ENCODE data around the gene PDE11A. TPM values are rescaled to one million over a fixed set of nuclear protein-coding genes. Genes with fewer than 3 reads are reported as not detected.

Gene PDE11A
- total RNA-seq, 1 donor = under 0.01 TPM

DNA sequence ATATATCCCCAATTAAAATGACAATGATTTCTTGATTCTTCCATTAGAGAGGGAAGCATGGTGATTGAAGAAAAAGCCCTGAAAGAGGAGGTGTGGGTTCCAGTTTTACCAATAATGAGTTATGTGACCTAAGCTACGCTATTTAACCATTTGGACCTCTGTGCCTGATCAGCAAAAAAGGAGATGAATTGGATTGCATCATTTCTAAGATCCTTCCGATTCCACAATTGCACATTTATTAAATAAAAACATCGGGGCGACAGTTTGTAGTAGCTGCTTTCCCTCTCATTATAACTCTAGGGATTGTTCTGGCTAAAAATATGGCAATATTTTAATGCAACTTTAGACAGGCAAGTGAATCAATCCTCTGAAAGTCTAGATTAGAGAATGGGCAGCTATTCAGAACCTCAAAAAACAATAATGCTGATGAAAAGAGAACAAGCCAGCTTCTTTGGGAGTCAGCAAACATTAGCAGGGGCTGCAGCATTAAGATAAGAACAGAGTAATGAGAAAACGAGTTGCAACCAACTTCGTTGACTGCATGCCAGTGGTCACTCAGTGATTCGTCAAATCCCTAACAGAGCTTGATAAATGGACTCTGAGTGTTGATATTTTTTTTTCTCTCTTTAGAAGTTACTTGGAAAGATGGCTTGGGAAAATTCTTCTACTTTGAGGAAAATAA lies 378.8 kb downstream of the PDE11A start:
- DNase-seq (ENCODE audit: low read depth) = no peak
- TF ChIP-seq CTCF (IDR thresholded peaks at IDR 0.05; ENCODE audit: insufficient read depth, low read depth, low read length) = no peak
- no peak overlapping the region for H3K4me3 ChIP-seq (ENCODE audit: low read depth, low read length)

GRCh38 chr2:177692783-177693269 lies 379.8 kb downstream of the PDE11A start:
- H3K4me3 ChIP-seq (ENCODE audit: low read depth, low read length) = no peak overlapping the region
- TF ChIP-seq CTCF (IDR thresholded peaks at IDR 0.05; ENCODE audit: insufficient read depth, low read depth, low read length) = no peak
- DNase-seq (ENCODE audit: low read depth) = no peak

DNA sequence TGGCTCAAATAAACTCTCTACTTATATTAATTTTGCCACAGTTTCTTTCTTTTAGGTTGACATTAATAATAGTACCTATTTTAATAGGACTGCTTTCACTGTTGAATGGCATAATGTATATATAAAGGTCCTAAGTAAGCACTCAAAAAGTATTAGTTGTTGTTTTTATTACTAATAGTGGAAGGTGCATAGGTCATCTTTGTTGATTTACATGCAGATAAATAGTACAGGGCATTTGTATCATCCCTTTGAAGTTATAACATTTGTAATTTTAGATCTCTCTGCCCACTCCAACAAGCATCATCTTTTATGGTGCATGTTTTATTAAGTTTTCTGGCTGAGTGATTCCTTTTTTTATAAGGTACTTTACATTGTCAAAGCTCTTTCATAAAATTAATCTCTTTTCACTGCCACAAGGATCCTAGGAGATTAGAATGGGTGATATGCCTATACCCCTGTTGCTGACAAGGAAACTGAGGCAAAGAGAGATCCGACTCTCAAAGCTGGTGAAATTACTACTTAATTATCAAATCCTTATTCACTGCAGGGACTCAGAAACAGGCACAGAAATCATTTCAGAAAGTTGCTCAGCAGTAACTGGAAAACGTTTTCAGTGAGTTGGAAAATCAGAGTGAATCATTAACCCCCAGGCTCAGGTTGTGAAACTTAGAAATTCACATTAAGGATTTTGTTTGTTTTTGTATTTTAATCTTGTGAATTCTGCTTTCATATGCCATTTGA lies 380.4 kb downstream of the PDE11A start:
- no peak overlapping the region for H3K4me3 ChIP-seq (ENCODE audit: low read depth, low read length)
- TF ChIP-seq CTCF (IDR thresholded peaks at IDR 0.05; ENCODE audit: insufficient read depth, low read depth, low read length) = no peak
- peak; percentile 3 for DNase-seq (ENCODE audit: low read depth)

GRCh38 chr2:177691177-177691576 lies 381.4 kb downstream of the PDE11A start:
- TF ChIP-seq CTCF (IDR thresholded peaks at IDR 0.05; ENCODE audit: insufficient read depth, low read depth, low read length) = no peak
- no peak for DNase-seq (ENCODE audit: low read depth)
- H3K4me3 ChIP-seq (ENCODE audit: low read depth, low read length) = no peak overlapping the region

GRCh38 chr2:177689623-177690022 lies 383.0 kb downstream of the PDE11A start:
- TF ChIP-seq CTCF (IDR thresholded peaks at IDR 0.05; ENCODE audit: insufficient read depth, low read depth, low read length) = no peak
- no peak overlapping the region for H3K4me3 ChIP-seq (ENCODE audit: low read depth, low read length)
- DNase-seq (ENCODE audit: low read depth) = no peak

DNA sequence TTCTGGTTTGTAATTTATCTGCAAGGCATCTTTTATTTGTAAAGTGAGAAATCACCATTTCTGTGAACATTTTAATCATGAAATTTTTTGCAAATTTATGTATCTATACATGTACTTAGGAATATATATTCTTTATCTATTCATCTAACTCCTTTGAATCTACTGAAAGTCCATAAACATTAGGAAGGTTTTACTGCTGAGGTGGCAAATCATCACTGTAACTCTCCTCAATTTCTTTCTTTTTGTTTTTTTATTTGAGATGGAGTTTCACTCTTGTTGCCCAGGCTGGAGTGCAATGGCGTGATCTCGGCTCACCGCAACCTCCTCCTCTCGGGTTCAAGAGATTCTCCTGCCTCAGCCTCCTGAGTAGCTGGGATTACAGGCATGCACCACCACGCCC lies 383.7 kb downstream of the PDE11A start:
- no peak for DNase-seq (ENCODE audit: low read depth)
- H3K4me3 ChIP-seq (ENCODE audit: low read depth, low read length) = no peak overlapping the region
- no peak for TF ChIP-seq CTCF (IDR thresholded peaks at IDR 0.05; ENCODE audit: insufficient read depth, low read depth, low read length)
